Measurements from ENCODE around the gene CIAO3. TPM values are rescaled to one million over a fixed set of nuclear protein-coding genes. Genes with fewer than 3 reads are reported as not detected.

CIAO3 gene
- total RNA-seq, 1 experiment from 2014 or later = 50.9 TPM

GRCh38 chr16:693766-694165, 47.0 kb downstream of the CIAO3 start:
- Mint-ChIP-seq H3K27ac (no peak overlapping the region), H3K27me3 (ENCODE audit: low read depth) (peaks cover 64% of the 10 kb centered on the region), H3K4me1 (peaks cover 8% of the 10 kb centered on the region), H3K36me3 (no peaks in the 10 kb centered on the region), H3K4me3 (peak overlapping the region; percentile 66), H3K9me3 (no peaks in the 10 kb centered on the region)
- TF ChIP-seq PRDM15 (CRISPR knock-in tag; IDR thresholded peaks at IDR 0.05) (no peak), JAZF1 (CRISPR knock-in tag; IDR thresholded peaks at IDR 0.05) (no peak), CTCF (IDR thresholded peaks at IDR 0.05) (no peak), SOX15 (CRISPR knock-in tag; IDR thresholded peaks at IDR 0.05) (no peak), SP1 (CRISPR knock-in tag; conservative IDR thresholded peaks at IDR 0.05) (peak; percentile 78), E2F4 (CRISPR knock-in tag; IDR thresholded peaks at IDR 0.05; ENCODE audit: borderline replicate concordance, low read depth) (no peak)
- POLR2A ChIA-PET = interaction anchor here (1.1 to 1.5 kb wide), 2 partner anchors 11 to 26 kb away, joined by 4 read pairs; no protein-coding TSS in a partner anchor
- no peak for DNase-seq (ENCODE audit: low spot score)
- ATAC-seq = no peak
- CTCF ChIA-PET = interaction anchor here (1.0 to 2.5 kb wide), 5 partner anchors 13 to 107 kb away, joined by 4 to 8 read pairs (median 6); partner anchors contain the start of genes GNG13 and RHOT2

GRCh38 chr16:693364-693763, 47.4 kb downstream of the CIAO3 start:
- Mint-ChIP-seq H3K27ac (no peak overlapping the region), H3K27me3 (ENCODE audit: low read depth) (peaks cover 60% of the 10 kb centered on the region), H3K36me3 (no peaks in the 10 kb centered on the region), H3K4me3 (peak overlapping the region; percentile 66), H3K9me3 (no peaks in the 10 kb centered on the region), H3K4me1 (peaks cover 8% of the 10 kb centered on the region)
- ATAC-seq (no peak), DNase-seq (ENCODE audit: low spot score) (no peak)
- CTCF ChIA-PET = interaction anchor here (1.3 to 2.5 kb wide), 4 partner anchors 13 to 45 kb away, joined by 4 to 8 read pairs (median 6); partner anchors contain the start of gene RHOT2
- POLR2A ChIA-PET = interaction anchor here (1.1 to 1.5 kb wide), 2 partner anchors 10 to 26 kb away, joined by 4 read pairs; no protein-coding TSS in a partner anchor
- TF ChIP-seq USF2 (CRISPR knock-in tag; IDR thresholded peaks at IDR 0.05) (no peak), E2F4 (CRISPR knock-in tag; IDR thresholded peaks at IDR 0.05; ENCODE audit: borderline replicate concordance, low read depth) (no peak), PRDM15 (CRISPR knock-in tag; IDR thresholded peaks at IDR 0.05) (peak; percentile 67), ATF1 (CRISPR knock-in tag; IDR thresholded peaks at IDR 0.05) (no peak), TEAD4 (CRISPR knock-in tag; IDR thresholded peaks at IDR 0.05) (no peak), IRF2 (CRISPR knock-in tag; IDR thresholded peaks at IDR 0.05; ENCODE audit: borderline replicate concordance, low read depth) (no peak)
